Activated CD4-positive, alpha-beta T cell treated with anti-CD3 and anti-CD28 coated beads, Interleukin-10, Interleukin-2, amounts not matched to agents 100 ng/mL and 50 ng/mL, durations not matched to agents 16 hours and 8 hours (primary cell): Measurements from ENCODE around the gene PERCC1.

ENCODE experiments used
- DNase-seq: peaks from one replicate; pipeline ENCODE4 v3.0.0-alpha.2; 2020

The PERCC1 gene

DNA sequence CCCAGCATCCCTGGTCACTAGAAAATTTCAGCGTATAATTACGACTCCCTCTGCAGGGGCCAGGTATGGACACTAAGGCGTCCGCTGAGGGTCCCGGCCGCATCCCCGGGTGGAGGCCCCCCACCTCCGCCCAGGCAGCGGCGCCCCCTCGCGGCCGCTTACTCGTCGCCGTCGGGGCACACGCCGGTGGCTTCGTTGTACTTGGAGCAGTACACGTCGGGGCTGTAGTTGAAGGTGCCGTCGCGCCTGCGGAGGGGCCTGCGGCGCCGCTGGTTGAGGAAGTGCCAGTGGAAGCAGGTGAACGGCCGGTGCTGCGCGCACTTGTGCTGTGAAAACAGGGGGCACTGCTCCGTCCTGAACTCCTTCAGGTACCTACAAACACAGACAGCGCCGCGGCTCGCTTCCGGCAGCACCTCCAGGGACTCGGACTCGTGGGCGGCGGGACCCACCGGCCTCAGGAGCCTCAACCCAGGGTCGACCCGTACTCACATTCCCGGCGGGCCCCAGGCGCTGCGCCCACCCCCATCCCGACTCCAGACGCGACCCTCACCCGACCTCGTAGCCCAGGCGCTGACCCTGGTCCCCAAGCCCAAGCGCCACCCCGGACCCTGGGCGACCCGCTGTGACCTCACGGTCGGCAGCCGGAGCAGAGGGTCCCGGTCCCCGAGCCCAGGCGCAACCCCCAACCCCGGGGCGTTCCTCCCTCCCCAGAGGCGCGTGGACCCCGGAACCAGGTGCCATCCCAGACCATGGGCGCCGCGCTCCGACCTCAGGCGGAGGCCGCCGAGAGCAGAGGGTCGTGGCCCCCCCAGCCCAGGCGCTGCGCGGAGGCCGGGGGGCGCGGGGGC is 17.0 kb upstream of the PERCC1 start:
- DNase-seq: peak; percentile 77

- peak; percentile 85 for DNase-seq
These were observed 16.2 kb upstream of the PERCC1 start, which contains the start of gene UNKL for GRCh38 chr16:1414532-1415260. UNKL (minus strand) TSS chr16:1414704; CDS start chr16:1414691, 13 bp downstream.

DNA sequence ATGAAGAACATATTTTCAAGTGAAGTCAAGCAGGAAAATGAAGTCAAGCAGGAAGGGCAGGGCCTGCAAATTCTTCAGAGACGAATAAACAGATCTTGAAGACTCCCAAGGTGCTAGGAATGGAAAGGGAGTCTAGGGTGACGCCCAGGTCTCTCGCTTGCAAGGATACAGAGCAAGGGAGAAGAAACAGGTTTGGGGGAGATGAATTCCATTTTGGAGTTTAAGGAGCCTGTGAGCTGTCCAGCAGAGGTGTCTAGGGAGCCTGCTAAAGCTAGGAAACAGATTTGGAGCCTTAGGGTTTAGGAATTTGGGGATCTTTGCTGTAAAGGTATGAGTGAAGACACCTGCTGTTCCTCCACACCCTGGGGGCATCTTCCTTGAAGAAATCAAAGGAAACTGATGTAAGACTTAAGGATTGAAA is 14.3 kb upstream of the PERCC1 start:
- DNase-seq: no peak

GRCh38 chr16:1420111-1420539 is 10.8 kb upstream of the PERCC1 start:
- DNase-seq: peak; percentile 10

DNA sequence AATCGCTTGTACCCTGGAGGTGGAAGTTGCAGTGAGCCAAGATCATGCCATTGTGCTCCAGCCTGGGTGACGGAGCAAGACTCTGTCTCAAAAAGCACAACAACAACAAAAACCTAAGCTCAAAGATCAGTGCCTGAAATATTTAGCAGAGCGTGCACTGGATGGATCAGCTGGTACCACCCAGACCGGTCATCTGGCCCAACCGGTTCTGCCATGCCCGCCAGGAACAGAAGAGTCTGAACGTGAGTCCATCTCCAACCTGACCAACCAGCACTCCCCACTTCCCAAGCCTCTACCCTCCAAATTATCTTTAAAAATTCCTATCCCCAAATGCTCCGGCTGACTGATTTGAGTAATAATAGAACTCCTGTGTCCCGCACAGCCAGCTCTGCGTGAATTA is 8.8 kb upstream of the PERCC1 start:
- DNase-seq: no peak

GRCh38 chr16:1424028-1424427 is 6.8 kb upstream of the PERCC1 start:
- no peak for DNase-seq

DNA sequence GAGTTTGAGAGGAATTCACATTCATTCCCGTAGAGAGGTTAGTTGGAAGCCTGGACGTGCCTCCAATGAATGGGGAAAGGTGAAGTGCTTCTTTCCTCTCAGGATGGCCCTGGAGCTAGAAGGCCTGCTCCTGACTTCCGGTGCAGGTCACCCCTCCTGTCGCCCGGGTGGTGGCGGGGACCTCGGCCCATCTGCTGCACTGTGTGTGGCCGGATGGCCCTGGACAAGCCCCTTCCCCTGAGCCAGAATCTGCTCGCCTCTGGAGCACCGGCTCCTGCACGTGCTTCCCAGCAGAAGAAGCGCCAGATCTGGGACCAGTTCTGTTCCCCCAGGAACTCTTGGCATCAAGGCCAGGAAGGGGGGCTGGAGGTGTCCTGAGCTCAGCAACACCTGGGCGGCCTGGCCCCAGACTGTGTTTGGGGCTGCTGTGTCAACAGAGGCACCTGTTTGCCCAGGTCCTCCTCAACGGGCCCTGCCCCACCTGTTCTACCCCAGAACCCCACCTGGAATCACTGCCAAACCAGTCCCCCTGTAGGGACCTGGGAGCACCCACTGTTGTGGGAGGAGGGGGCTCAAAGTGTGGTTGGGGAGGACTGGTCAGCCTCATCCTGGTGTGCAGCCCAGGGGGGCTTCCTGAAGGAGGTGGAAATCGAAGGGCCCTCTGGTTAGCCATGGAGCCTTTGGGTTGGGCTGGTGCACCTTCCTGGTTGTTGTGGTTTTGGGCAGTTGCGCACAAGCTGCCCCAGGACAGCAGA is 5.1 kb upstream of the PERCC1 start:
- no peak for DNase-seq

DNA sequence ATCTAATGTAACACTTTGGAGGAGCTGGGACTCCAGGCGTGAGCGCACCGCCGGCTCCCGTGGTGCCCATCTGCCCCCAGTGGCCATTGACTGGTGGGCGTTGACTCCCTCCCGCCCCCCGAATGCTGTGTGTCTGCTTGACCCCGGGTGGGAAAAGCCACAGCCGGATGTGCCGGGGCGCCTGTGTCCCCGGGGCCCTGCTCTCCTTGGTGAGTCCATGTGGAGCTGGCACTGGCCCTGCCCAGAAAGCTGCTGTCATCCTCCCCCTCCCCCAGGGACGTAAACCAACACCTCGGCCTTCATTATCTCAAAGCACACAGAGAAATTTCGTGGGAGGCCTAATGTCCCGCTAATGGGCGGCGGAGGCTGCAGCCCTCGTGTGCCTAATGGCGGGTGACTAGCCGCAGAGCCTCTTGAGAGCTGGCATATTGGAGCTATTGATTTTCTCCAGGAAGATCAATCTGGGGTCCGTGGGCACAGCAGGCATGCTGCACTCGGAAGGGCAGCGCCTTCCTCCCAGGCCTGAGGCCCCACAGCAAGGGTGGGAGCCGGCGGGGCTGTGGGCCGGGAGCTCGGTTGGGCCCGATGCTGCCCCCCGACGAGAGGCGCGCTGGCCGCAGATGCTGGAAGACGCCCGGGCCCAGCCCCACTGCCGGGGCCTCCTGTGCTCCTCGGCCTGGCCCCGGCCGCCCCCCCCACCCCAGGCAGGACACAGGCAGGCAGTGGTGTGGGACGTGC is 4.0 kb upstream of the PERCC1 start:
- DNase-seq: no peak

GRCh38 chr16:1427473-1428461 is 3.1 kb upstream of the PERCC1 start:
- no peak for DNase-seq

GRCh38 chr16:1428511-1428910 is 2.4 kb upstream of the PERCC1 start:
- DNase-seq: peak; percentile 58

DNA sequence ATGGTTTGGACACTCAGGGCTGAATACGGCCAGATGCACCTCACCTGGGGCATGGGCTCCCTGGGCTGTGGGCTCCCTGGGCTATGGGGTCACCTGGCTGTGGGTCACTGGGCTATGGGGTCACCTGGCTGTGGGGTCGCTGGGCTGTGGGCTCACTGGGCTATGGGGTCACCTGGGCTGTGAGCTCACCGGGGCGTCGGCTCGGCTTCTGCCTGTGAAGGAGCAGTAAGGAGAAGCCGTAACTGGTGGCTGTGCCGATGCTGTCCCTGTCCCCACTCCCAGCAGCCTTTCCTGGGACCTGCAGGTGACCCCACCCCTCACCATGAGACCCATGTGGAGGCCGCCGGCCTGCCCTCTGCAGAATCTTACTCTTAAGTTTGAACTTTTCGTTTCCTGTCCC is 1.9 kb upstream of the PERCC1 start:
- no peak for DNase-seq

- no peak for DNase-seq
These were observed 1.2 kb upstream of the PERCC1 start for GRCh38 chr16:1429631-1430030.

DNA sequence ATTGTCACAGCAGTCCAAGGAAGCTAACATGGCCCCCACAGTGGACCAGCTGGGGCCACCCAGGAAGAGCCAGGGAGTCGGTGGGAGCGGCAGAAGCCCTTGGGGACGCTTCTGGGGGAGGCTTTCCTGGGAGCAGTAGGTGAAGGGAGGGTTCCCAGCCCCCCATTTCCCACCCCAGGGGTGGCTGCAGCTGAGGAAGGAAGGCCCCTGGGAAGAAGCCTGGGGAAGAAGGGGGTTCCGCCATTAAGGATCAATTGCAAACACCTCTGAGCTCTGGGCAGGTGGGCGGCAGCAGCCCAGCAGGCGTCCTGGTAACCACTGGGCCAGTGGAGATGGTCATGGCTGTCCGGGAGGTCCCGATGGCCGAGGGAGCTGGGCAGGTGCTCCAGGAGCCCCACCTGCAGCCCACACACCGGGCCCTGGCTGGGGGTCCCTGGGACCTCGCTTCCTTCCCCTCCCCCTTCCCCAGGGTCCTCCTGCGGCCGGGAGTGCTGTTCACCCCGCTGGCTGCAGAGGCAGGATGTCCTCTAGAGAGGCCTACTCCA is 592 bp upstream of the PERCC1 start:
- DNase-seq: no peak

- DNase-seq: no peak
These were observed 806 bp downstream of the PERCC1 start for GRCh38 chr16:1431497-1432270.

DNA sequence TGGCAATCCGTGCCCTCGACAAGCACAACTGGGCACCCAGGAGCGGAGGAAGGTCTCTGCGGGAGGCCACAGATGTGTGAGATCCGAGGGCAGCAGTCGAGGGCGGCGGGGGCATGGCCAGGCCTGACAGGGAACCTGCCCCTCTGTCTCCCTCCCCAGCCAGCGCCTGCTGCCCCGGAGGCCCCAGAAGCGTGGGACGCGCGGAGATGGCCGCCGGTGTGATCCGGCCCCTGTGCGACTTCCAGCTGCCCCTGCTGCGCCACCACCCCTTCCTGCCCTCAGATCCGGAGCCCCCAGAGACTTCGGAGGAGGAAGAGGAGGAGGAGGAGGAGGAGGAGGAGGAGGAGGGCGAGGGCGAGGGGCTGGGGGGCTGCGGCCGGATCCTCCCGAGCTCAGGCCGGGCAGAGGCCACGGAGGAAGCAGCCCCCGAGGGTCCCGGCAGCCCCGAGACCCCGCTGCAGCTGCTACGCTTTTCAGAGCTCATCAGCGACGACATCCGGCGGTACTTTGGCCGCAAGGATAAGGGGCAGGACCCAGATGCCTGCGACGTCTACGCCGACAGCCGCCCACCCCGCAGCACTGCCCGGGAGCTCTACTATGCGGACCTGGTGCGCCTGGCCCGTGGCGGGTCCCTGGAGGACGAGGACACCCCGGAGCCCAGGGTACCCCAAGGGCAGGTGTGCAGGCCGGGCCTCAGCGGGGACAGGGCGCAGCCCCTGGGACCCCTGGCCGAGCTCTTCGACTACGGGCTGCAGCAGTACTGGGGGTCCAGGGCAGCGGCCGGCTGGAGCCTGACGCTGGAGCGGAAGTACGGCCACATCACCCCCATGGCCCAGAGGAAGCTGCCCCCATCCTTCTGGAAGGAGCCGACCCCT is 1.7 kb downstream of the PERCC1 start:
- no peak for DNase-seq

GRCh38 chr16:1433263-1433560 is 2.3 kb downstream of the PERCC1 start:
- DNase-seq: no peak

- no peak for DNase-seq
These were observed 2.9 kb downstream of the PERCC1 start for GRCh38 chr16:1433756-1434155.

GRCh38 chr16:1434644-1435592 is 4.0 kb downstream of the PERCC1 start:
- no peak for DNase-seq
